Fibroblast of lung (primary cell): Measurements from ENCODE around the gene C12orf60. TPM values are rescaled to one million over a fixed set of nuclear protein-coding genes. Genes with fewer than 3 reads are reported as not detected.

Source experiments
- DNase-seq, 2 donors: peaks; one replicate each; pipeline versions ENCODE4 v3.0.0 to v3.0.0-alpha.2; 2010; ENCODE audit warnings: low read depth in 2 of 2
- H2AFZ ChIP-seq: 2 replicates; pipeline ENCODE4 v1.5.1; 2012; ENCODE audit warnings: low read length, control low read depth, inconsistent platforms
- H3K27ac ChIP-seq: 2 replicates; pipeline ENCODE4 v1.5.1; 2011; ENCODE audit warnings: low read length, control low read depth; ENCODE audit not compliant: insufficient read depth
- H3K27me3 ChIP-seq: 2 replicates; pipeline ENCODE4 v1.5.1; 2011; ENCODE audit warnings: mild to moderate bottlenecking, low read length; ENCODE audit not compliant: control insufficient read depth, insufficient read depth
- H3K36me3 ChIP-seq: 2 replicates; pipeline ENCODE4 v1.5.1; 2011; ENCODE audit warnings: low read length; ENCODE audit not compliant: control insufficient read depth, insufficient read depth
- H3K4me1 ChIP-seq: 2 replicates; pipeline ENCODE4 v1.5.1; 2011; ENCODE audit warnings: low read length; ENCODE audit not compliant: control insufficient read depth, insufficient read depth; ENCODE audit errors: extremely low read depth
- H3K4me2 ChIP-seq: 2 replicates; pipeline ENCODE4 v1.5.1; 2011; ENCODE audit warnings: low read length, control low read depth; ENCODE audit not compliant: insufficient read depth; ENCODE audit errors: extremely low read depth
- H3K4me3 ChIP-seq, 4 experiments: fragments of 200-600 bp in 1 of 4; sonication (generic) in 1 of 4; replicated peaks in 1 of 4; 2 replicates each; pipeline ENCODE4 v1.5.1; 2011 to 2016; ENCODE audit warnings: low read length in 4 of 4, low read depth in 3 of 4, mild to moderate bottlenecking in 3 of 4, control low read depth in 2 of 4, inconsistent platforms in 1 of 4, mixed read lengths in 1 of 4; ENCODE audit not compliant: insufficient read depth in 1 of 4; ENCODE audit errors: control extremely low read depth in 1 of 4
- H3K79me2 ChIP-seq: 2 replicates; pipeline ENCODE4 v1.5.1; 2012; ENCODE audit warnings: mild to moderate bottlenecking, low read length, inconsistent platforms; ENCODE audit not compliant: control insufficient read depth, insufficient read depth
- H3K9ac ChIP-seq: 2 replicates; pipeline ENCODE4 v1.5.1; 2011; ENCODE audit warnings: mild to moderate bottlenecking, low read length, control low read depth; ENCODE audit not compliant: insufficient read depth
- H3K9me3 ChIP-seq: 2 replicates; pipeline ENCODE4 v1.5.1; 2012; ENCODE audit warnings: low read depth, low read length; ENCODE audit not compliant: control insufficient read depth, insufficient read depth
- H4K20me1 ChIP-seq: 2 replicates; pipeline ENCODE4 v1.5.1; 2011; ENCODE audit warnings: low read length; ENCODE audit not compliant: control insufficient read depth, insufficient read depth; ENCODE audit errors: extremely low read depth
- CTCF ChIP-seq, 2 donors: IDR thresholded peaks in 1 of 2; conservative IDR thresholded peaks in 1 of 2; 1 replicate in 1 of 2; 2 replicates in 1 of 2; pipeline ENCODE4 v1.5.1; 2011 to 2012; ENCODE audit warnings: low read length in 2 of 2, control low read depth in 1 of 2, inconsistent platforms in 1 of 2, low read depth in 1 of 2, mild to moderate bottlenecking in 1 of 2
- EZH2 ChIP-seq: IDR thresholded peaks from 2 replicates; pipeline ENCODE4 v1.5.1; 2012; ENCODE audit warnings: low read length, control low read depth, mild to moderate bottlenecking; ENCODE audit errors: missing control alignments
- polyA plus RNA-seq, 2 donors: library from polyadenylated mRNA; depleted of rRNA in 1 of 2; stranded (reverse) in 1 of 2; unstranded in 1 of 2; fragments of >200 nt; gene quantifications; 2 replicates each; pipeline ENCODE4 v1.2.1, GENCODE V29; 2011 to 2012; ENCODE audit warnings: missing spikeins in 1 of 2
- total RNA-seq: library from RNA; depleted of rRNA; stranded (reverse); fragments of >200 nt; gene quantifications from 2 replicates; pipeline ENCODE4 v1.2.1, GENCODE V29; 2014

C12orf60 gene
- total and polyA plus RNA-seq, 2 donors (not counting 1 experiment from before 2014, with no cell fraction given): 1.1 to 1.5 TPM

- no peak overlapping the region for H3K4me2 ChIP-seq
- no peaks in the 10 kb centered on the region for H3K79me2 ChIP-seq
- H3K4me1 ChIP-seq: no peaks in the 10 kb centered on the region
- TF ChIP-seq CTCF (conservative IDR thresholded peaks at IDR 0.05 in 1 of 2, IDR thresholded peaks at IDR 0.05 in 1 of 2; ENCODE audit: low read depth in 1 of 2, low read length in 2 of 2) (no peak), EZH2 (no peak)
- no peak overlapping the region for H2AFZ ChIP-seq
- H3K27ac ChIP-seq: no peak overlapping the region
- H3K27me3 ChIP-seq: no peaks in the 10 kb centered on the region
- no peaks in the 10 kb centered on the region for H4K20me1 ChIP-seq
- H3K9me3 ChIP-seq: no peaks in the 10 kb centered on the region
- H3K36me3 ChIP-seq: no peaks in the 10 kb centered on the region
- no peak overlapping the region for H3K4me3 ChIP-seq
- H3K9ac ChIP-seq: no peak overlapping the region
- DNase-seq: no peak
These were observed 23.6 kb downstream of the C12orf60 start for GRCh38 chr12:14827043-14827442.

GRCh38 chr12:14828892-14829291 lies 25.4 kb downstream of the C12orf60 start:
- Histone ChIP-seq H3K4me1 (no peaks in the 10 kb centered on the region), H3K79me2 (no peaks in the 10 kb centered on the region), H3K9me3 (no peaks in the 10 kb centered on the region), H3K9ac (no peak overlapping the region), H3K36me3 (no peaks in the 10 kb centered on the region), H4K20me1 (no peaks in the 10 kb centered on the region), H3K4me3 (no peak overlapping the region), H3K27me3 (no peaks in the 10 kb centered on the region), H2AFZ (no peak overlapping the region), H3K4me2 (no peak overlapping the region), H3K27ac (no peak overlapping the region)
- DNase-seq: peak in 1 of 2 donors; percentile 15
- TF ChIP-seq EZH2: no peak
- TF ChIP-seq CTCF (conservative IDR thresholded peaks at IDR 0.05 in 1 of 2, IDR thresholded peaks at IDR 0.05 in 1 of 2; ENCODE audit: low read depth in 1 of 2, low read length in 2 of 2): no peak

- no peak overlapping the region for H3K4me2 ChIP-seq
- no peaks in the 10 kb centered on the region for H3K36me3 ChIP-seq
- no peaks in the 10 kb centered on the region for H4K20me1 ChIP-seq
- H3K9me3 ChIP-seq: no peaks in the 10 kb centered on the region
- H3K27ac ChIP-seq: no peak overlapping the region
- peaks cover 12% of the 10 kb centered on the region for H3K4me1 ChIP-seq
- H2AFZ ChIP-seq: no peak overlapping the region
- DNase-seq: no peak
- no peaks in the 10 kb centered on the region for H3K27me3 ChIP-seq
- H3K9ac ChIP-seq: no peak overlapping the region
- H3K4me3 ChIP-seq: no peak overlapping the region
- no peaks in the 10 kb centered on the region for H3K79me2 ChIP-seq
- TF ChIP-seq CTCF (conservative IDR thresholded peaks at IDR 0.05 in 1 of 2, IDR thresholded peaks at IDR 0.05 in 1 of 2; ENCODE audit: low read depth in 1 of 2, low read length in 2 of 2): no peak
- no peak for TF ChIP-seq EZH2
These were observed 29.9 kb downstream of the C12orf60 start for GRCh38 chr12:14833336-14833735.
